Stimulated activated CD4-positive, alpha-beta T cell treated with anti-CD3 and anti-CD28 coated beads, Interleukin-12 subunit alpha, Interleukin-12 subunit beta, amount 100 ng/mL, for 48 hours (primary cell): Measurements from ENCODE around the gene OTUB2.

Source experiments
- DNase-seq, 3 donors: peaks; one replicate each; pipeline ENCODE4 v3.0.0-alpha.2; 2020; ENCODE audit warnings: low read depth in 2 of 3, low spot score in 1 of 3

OTUB2 gene

GRCh38 chr14:94040247-94040646 lies 14.1 kb downstream of the OTUB2 start:
- DNase-seq: no peak

GRCh38 chr14:94040796-94041195 lies 14.7 kb downstream of the OTUB2 start:
- no peak for DNase-seq

- no peak for DNase-seq
Measured at GRCh38 chr14:94041551-94042346, 15.6 kb downstream of the OTUB2 start.

GRCh38 chr14:94042433-94043091 lies 16.4 kb downstream of the OTUB2 start:
- DNase-seq: no peak

GRCh38 chr14:94043111-94043755 lies 17.1 kb downstream of the OTUB2 start:
- DNase-seq: no peak

GRCh38 chr14:94043756-94044475 lies 17.8 kb downstream of the OTUB2 start:
- no peak for DNase-seq

GRCh38 chr14:94044476-94045091 lies 18.4 kb downstream of the OTUB2 start:
- DNase-seq: no peak

GRCh38 chr14:94045101-94045500 lies 19.0 kb downstream of the OTUB2 start:
- no peak for DNase-seq

GRCh38 chr14:94045563-94046345 lies 19.6 kb downstream of the OTUB2 start:
- DNase-seq: no peak

- DNase-seq: no peak
Measured at GRCh38 chr14:94046696-94047250, 20.6 kb downstream of the OTUB2 start.

GRCh38 chr14:94047581-94047980 lies 21.4 kb downstream of the OTUB2 start:
- DNase-seq: no peak

- no peak for DNase-seq
Measured at GRCh38 chr14:94048691-94049624, 22.8 kb downstream of the OTUB2 start.

- no peak for DNase-seq
Measured at GRCh38 chr14:94049625-94050023, 23.5 kb downstream of the OTUB2 start.

GRCh38 chr14:94050231-94050880 lies 24.2 kb downstream of the OTUB2 start:
- no peak for DNase-seq

- DNase-seq: no peak
Measured at GRCh38 chr14:94051115-94051514, 25.0 kb downstream of the OTUB2 start.

- no peak for DNase-seq
Measured at GRCh38 chr14:94051779-94052178, 25.6 kb downstream of the OTUB2 start.

- no peak for DNase-seq
Measured at GRCh38 chr14:94052199-94052598, 26.1 kb downstream of the OTUB2 start.

- no peak for DNase-seq
Measured at GRCh38 chr14:94052662-94053061, 26.5 kb downstream of the OTUB2 start.
